ENCODE results near the gene MMS19. TPM values are rescaled to one million over a fixed set of nuclear protein-coding genes. Genes with fewer than 3 reads are reported as not detected.

MMS19 gene
- total RNA-seq, 2 donors from 2014 or later = 44.6 to 60.0 TPM

- ATAC-seq = no peak
- no peak overlapping the region for H3K27ac ChIP-seq
- peaks cover 6% of the 10 kb centered on the region for H3K4me1 ChIP-seq
- no peak for TF ChIP-seq POLR2A (IDR thresholded peaks at IDR 0.05)
- TF ChIP-seq CTCF (IDR thresholded peaks at IDR 0.05) = no peak
- DNase-seq = no peak
- H3K4me3 ChIP-seq = no peak overlapping the region
- H3K9me3 ChIP-seq = no peaks in the 10 kb centered on the region
- H3K27me3 ChIP-seq = no peaks in the 10 kb centered on the region
- WGBS, 2 donors = 70 to 78% methylated on average over 8 to 10 of the region's 10 CpGs
- intact Hi-C loops (cut with DNase I) = no loop called here
- H3K36me3 ChIP-seq (replicated peaks in 1 of 2; ENCODE audit: insufficient read depth in 1 of 2, low read depth in 2 of 2) = no peaks in the 10 kb centered on the region
Observed at GRCh38 chr10:97515271-97515978, 17.2 kb upstream of the MMS19 start.

- TF ChIP-seq POLR2A (IDR thresholded peaks at IDR 0.05) (no peak), CTCF (IDR thresholded peaks at IDR 0.05) (no peak)
- 73 to 82% methylated on average over 9 to 10 of the region's 10 CpGs for WGBS, 2 donors
- Histone ChIP-seq H3K27ac (no peak overlapping the region), H3K36me3 (replicated peaks in 1 of 2; ENCODE audit: insufficient read depth in 1 of 2, low read depth in 2 of 2) (no peaks in the 10 kb centered on the region), H3K9me3 (no peaks in the 10 kb centered on the region), H3K27me3 (no peaks in the 10 kb centered on the region), H3K4me1 (peaks cover 6% of the 10 kb centered on the region), H3K4me3 (no peak overlapping the region)
- DNase-seq (no peak), ATAC-seq (no peak)
- intact Hi-C loops (cut with DNase I) = no loop called here
Observed at GRCh38 chr10:97514344-97514743, 16.1 kb upstream of the MMS19 start.

- Histone ChIP-seq H3K27me3 (no peaks in the 10 kb centered on the region), H3K4me3 (no peak overlapping the region), H3K9me3 (no peaks in the 10 kb centered on the region), H3K27ac (no peak overlapping the region), H3K36me3 (replicated peaks in 1 of 2; ENCODE audit: insufficient read depth in 1 of 2, low read depth in 2 of 2) (no peaks in the 10 kb centered on the region), H3K4me1 (peaks cover 6% of the 10 kb centered on the region)
- intact Hi-C loops (cut with DNase I) = no loop called here
- DNase-seq = no peak
- WGBS, 2 donors = 67 to 90% methylated on average over 1 of the region's 1 CpG
- no peak for ATAC-seq
- no peak for TF ChIP-seq CTCF (IDR thresholded peaks at IDR 0.05)
- TF ChIP-seq POLR2A (IDR thresholded peaks at IDR 0.05) = no peak
Observed at GRCh38 chr10:97512993-97513392, 14.8 kb upstream of the MMS19 start.

GRCh38 chr10:97511711-97512440 lies 13.7 kb upstream of the MMS19 start:
- peaks cover 6% of the 10 kb centered on the region for H3K4me1 ChIP-seq
- TF ChIP-seq POLR2A (IDR thresholded peaks at IDR 0.05) (no peak), CTCF (IDR thresholded peaks at IDR 0.05) (no peak)
- DNase-seq (peak in 2 of 4 donors; percentile 8 to 20), ATAC-seq (peak; percentile 35)
- H3K4me3 ChIP-seq = no peak overlapping the region
- H3K27ac ChIP-seq = no peak overlapping the region
- 82 to 86% methylated on average over 3 of the region's 3 CpGs for WGBS, 2 donors
- H3K27me3 ChIP-seq = no peaks in the 10 kb centered on the region
- no peaks in the 10 kb centered on the region for H3K9me3 ChIP-seq
- intact Hi-C loops (cut with DNase I) = no loop called here
- H3K36me3 ChIP-seq (replicated peaks in 1 of 2; ENCODE audit: insufficient read depth in 1 of 2, low read depth in 2 of 2) = no peaks in the 10 kb centered on the region
